ENCODE data around the gene ABHD14A. TPM values are rescaled to one million over a fixed set of nuclear protein-coding genes. Genes with fewer than 3 reads are reported as not detected.

ABHD14A gene
- total RNA-seq, 4 donors from 2014 or later = 19.0 to 53.4 (median 24.5) TPM

DNA sequence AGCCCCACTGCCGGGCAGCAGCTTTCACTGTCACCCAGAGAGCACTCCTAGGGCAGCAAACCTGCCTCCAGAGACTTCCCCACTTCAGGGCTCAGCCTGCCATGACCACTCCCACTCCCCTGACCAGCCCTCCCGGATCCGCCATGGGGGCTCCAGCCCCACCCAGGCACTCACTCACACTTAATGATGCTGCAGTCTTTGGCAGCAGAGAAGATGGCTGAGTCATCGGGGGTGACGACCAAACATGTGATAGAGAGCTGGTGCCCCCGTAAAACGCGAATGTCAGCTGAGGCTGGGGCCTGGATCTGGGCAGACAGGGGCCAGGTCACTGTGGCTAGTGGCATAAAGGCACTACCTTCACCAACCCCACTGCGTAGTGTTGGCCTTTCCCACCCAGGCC lies 37.9 kb upstream of the ABHD14A start:
- no peak for DNase-seq (ENCODE audit: low spot score)
- TF ChIP-seq CTCF (IDR thresholded peaks at IDR 0.05) = no peak
- ATAC-seq (ENCODE audit: low FRiP score) = no peak

- ATAC-seq (ENCODE audit: low FRiP score) (no peak), DNase-seq (ENCODE audit: low spot score) (no peak)
Observed at GRCh38 chr3:51937611-51938450, 37.0 kb upstream of the ABHD14A start.

DNA sequence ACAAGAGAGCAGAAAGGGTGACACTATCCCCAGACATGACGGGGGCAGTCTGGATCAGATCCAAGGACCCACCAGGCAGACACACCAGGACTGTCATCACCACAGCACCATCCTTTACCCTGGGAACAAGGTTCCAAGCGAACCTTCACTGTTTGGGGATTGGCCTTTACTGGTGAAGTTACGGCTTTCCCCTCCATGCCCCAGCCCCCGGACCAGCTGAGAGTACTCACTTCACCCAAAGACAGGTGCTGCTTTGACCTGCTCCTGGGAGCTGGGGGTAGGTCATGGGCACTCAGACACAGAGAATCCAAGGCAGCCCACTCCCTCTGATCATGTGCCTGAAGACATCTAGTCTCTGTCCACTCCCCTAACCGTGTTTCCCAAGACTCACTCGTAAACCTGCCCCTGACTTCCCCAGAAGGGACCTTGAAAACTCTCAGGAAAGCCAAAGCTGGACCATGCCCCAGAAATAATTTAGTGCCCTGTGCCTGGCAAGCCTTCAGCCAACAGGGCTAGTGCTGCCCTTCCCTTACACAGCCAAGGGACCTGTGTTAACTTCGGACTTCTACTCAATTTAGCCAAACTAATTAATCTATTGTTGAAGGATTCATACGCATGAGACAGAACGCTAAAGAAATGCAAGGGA lies 36.0 kb upstream of the ABHD14A start:
- no peak for ATAC-seq (ENCODE audit: low FRiP score)
- TF ChIP-seq CTCF (IDR thresholded peaks at IDR 0.05) = no peak
- peak; percentile 0 for DNase-seq (ENCODE audit: low spot score)

More at GRCh38 chr3:51937611-51938450, 37.0 kb upstream of the ABHD14A start:
- TF ChIP-seq CTCF (IDR thresholded peaks at IDR 0.05) = no peak

DNA sequence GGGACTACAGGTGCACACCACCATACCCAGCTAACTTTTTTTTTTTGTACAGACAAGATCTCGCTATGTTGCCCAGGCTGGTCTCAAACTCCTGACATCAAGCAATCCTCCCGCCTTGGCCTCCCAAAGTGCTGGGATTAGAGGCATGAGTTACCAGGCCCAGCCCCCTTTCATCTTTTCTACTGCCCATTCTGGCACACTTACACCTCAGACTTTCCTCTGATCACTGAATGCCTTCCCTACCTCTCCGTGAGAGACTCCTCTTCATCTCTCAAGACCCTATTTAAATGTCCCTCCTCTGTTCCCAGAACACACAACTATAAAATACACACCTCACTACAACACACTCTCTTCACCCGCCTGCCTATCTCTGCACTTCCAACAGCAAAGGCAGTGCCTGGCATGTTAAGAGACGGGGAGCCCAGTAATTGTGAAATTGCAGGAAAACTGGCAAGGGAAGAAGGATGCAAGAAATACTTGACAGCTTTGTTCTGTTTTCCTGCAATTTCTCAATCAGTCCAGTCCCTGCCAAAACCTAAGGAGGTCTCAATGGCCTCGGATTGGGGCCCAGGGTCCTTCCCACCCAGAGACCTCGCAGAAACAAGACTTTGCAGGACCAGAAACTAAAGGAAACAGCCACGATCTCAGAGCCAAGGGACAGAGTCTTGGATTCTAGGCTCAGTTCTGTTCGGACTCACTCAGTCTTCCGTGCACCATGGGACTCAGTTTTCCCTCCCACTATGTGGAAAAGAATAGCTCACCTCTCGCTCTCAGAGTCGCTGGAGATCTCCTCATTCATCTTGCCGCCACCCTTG lies 34.0 kb upstream of the ABHD14A start:
- TF ChIP-seq CTCF (IDR thresholded peaks at IDR 0.05) = no peak
- ATAC-seq (ENCODE audit: low FRiP score) (no peak), DNase-seq (ENCODE audit: low spot score) (peak; percentile 20)

DNA sequence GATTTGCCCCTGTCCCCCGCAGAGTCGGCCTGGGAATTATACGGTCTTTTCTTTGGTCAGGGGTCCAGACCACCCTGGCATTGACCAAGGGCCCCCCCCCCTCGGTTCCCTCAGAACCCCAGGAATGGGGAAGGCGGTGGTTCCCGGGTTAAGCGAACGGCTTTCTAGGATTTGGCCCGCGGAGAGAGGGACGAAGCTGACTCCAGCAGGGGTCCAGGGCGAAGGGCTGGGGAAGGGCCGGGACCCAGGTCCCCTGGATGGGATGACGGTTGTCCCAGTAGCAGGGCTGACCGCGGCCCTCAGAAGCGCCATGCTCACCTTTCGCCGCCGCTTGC lies 33.4 kb upstream of the ABHD14A start:
- ATAC-seq (ENCODE audit: low FRiP score) = no peak
- no peak for DNase-seq (ENCODE audit: low spot score)
- TF ChIP-seq CTCF (IDR thresholded peaks at IDR 0.05) = no peak

- peak; percentile 95 for ATAC-seq (ENCODE audit: low FRiP score)
- TF ChIP-seq CTCF (IDR thresholded peaks at IDR 0.05) = peak in 2 of 3 donors; percentile 93 to 99
- DNase-seq (ENCODE audit: low spot score) = peak; percentile 98
Observed at GRCh38 chr3:51941798-51942602, 32.9 kb upstream of the ABHD14A start, which contains the start of the genes PARP3 and RRP9. TSS of gene PARP3 (plus strand) at chr3:51942363. CDS start at chr3:51943356, 993 bp downstream. TSS of gene RRP9 (minus strand) at chr3:51941904. CDS start at chr3:51941867, 37 bp downstream.
